Liver (tissue), 9 donors: Measurements from ENCODE around the gene RBM20. TPM values are rescaled to one million over a fixed set of nuclear protein-coding genes. Genes with fewer than 3 reads are reported as not detected.

Experiments
- DNase-seq: peaks from one replicate; pipeline ENCODE4 v3.0.0-alpha.2; 2017; ENCODE audit warnings: low spot score
- H3K27ac ChIP-seq, 2 donors: one replicate each; pipeline ENCODE4 v1.7.0; 2013; ENCODE audit warnings: inconsistent platforms in 2 of 2, low read length in 2 of 2, control low read depth in 1 of 2, low read depth in 1 of 2, mild to moderate bottlenecking in 1 of 2
- H3K27me3 ChIP-seq, 4 donors: one replicate each; pipeline versions ENCODE4 v1.6.1 to v1.7.0; 2013; ENCODE audit warnings: low read length in 3 of 4, inconsistent platforms in 1 of 4, mild to moderate bottlenecking in 1 of 4, moderate library complexity in 1 of 4; ENCODE audit not compliant: control insufficient read depth in 4 of 4, insufficient read depth in 4 of 4
- H3K36me3 ChIP-seq, 4 donors: one replicate each; pipeline versions ENCODE4 v1.6.1 to v1.7.0; 2013; ENCODE audit warnings: low read length in 3 of 4, mild to moderate bottlenecking in 3 of 4, low read depth in 1 of 4, moderate library complexity in 1 of 4; ENCODE audit not compliant: control insufficient read depth in 4 of 4, insufficient read depth in 3 of 4
- H3K4me1 ChIP-seq, 4 donors: one replicate each; pipeline versions ENCODE4 v1.6.1 to v1.7.0; 2013; ENCODE audit warnings: low read length in 3 of 4, mild to moderate bottlenecking in 3 of 4, moderate library complexity in 1 of 4; ENCODE audit not compliant: control insufficient read depth in 4 of 4, insufficient read depth in 4 of 4
- H3K4me3 ChIP-seq, 3 donors: one replicate each; pipeline versions ENCODE4 v1.6.1 to v1.7.0; 2013; ENCODE audit warnings: low read length in 3 of 3, control low read depth in 1 of 3, low read depth in 1 of 3, mild to moderate bottlenecking in 1 of 3
- H3K9ac ChIP-seq, 2 donors: one replicate each; pipeline ENCODE4 v1.7.0; 2013; ENCODE audit warnings: low read length in 2 of 2, mild to moderate bottlenecking in 2 of 2, moderate library complexity in 2 of 2, control low read depth in 1 of 2, low read depth in 1 of 2
- H3K9me3 ChIP-seq, 4 donors: one replicate each; pipeline versions ENCODE4 v1.6.1 to v1.7.0; 2013; ENCODE audit warnings: low read length in 3 of 4; ENCODE audit not compliant: control insufficient read depth in 4 of 4
- ATF3 ChIP-seq: IDR thresholded peaks from 2 replicates; pipeline ENCODE4 v1.6.1; 2016; ENCODE audit warnings: antibody characterized with exemption
- CTCF ChIP-seq: fragments of 150-350 bp; IDR thresholded peaks from 2 replicates; pipeline ENCODE4 v1.5.1; 2017; ENCODE audit warnings: improper control_type of control experiment, low read depth, low read length; ENCODE audit not compliant: missing input control
- EGR1 ChIP-seq, 2 donors: IDR thresholded peaks; 2 replicates each; pipeline ENCODE4 v1.6.1; 2016 to 2018; ENCODE audit warnings: antibody characterized with exemption in 2 of 2, low read depth in 2 of 2
- FOXA1 ChIP-seq: IDR thresholded peaks from 2 replicates; pipeline ENCODE4 v1.6.1; 2016; ENCODE audit warnings: antibody characterized with exemption
- FOXA2 ChIP-seq: IDR thresholded peaks from 2 replicates; pipeline ENCODE4 v1.6.1; 2016; ENCODE audit warnings: antibody characterized with exemption
- GABPA ChIP-seq, 2 donors: IDR thresholded peaks in 1 of 2; conservative IDR thresholded peaks in 1 of 2; 2 replicates each; pipeline ENCODE4 v1.6.1; 2016; ENCODE audit warnings: antibody characterized with exemption in 2 of 2, mild to moderate bottlenecking in 1 of 2, moderate library complexity in 1 of 2
- HNF4A ChIP-seq, 2 donors: conservative IDR thresholded peaks; 2 replicates each; pipeline ENCODE4 v1.6.1; 2016; ENCODE audit warnings: antibody characterized with exemption in 2 of 2, mild to moderate bottlenecking in 2 of 2
- HNF4G ChIP-seq: IDR thresholded peaks from 2 replicates; pipeline ENCODE4 v1.6.1; 2016; ENCODE audit warnings: antibody characterized with exemption
- JUND ChIP-seq, 2 donors: IDR thresholded peaks; 2 replicates each; pipeline ENCODE4 v1.6.1; 2016; ENCODE audit warnings: antibody characterized with exemption in 2 of 2
- MAX ChIP-seq: IDR thresholded peaks from 2 replicates; pipeline ENCODE4 v1.6.1; 2016; ENCODE audit warnings: antibody characterized with exemption
- NR2F2 ChIP-seq: IDR thresholded peaks from 2 replicates; pipeline ENCODE4 v1.6.1; 2016; ENCODE audit warnings: antibody characterized with exemption
- RAD21 ChIP-seq, 2 donors: IDR thresholded peaks; 2 replicates each; pipeline ENCODE4 v1.6.1; 2016; ENCODE audit warnings: antibody characterized with exemption in 2 of 2, mild to moderate bottlenecking in 2 of 2
- REST ChIP-seq: IDR thresholded peaks from 2 replicates; pipeline ENCODE4 v1.6.1; 2016; ENCODE audit warnings: antibody characterized with exemption, mild to moderate bottlenecking
- RXRA ChIP-seq, 2 donors: IDR thresholded peaks; 2 replicates each; pipeline ENCODE4 v1.6.1; 2017 to 2018; ENCODE audit warnings: antibody characterized with exemption in 2 of 2, mild to moderate bottlenecking in 1 of 2
- SP1 ChIP-seq: IDR thresholded peaks from 2 replicates; pipeline ENCODE4 v1.6.1; 2018; ENCODE audit warnings: antibody characterized with exemption, mild to moderate bottlenecking
- TAF1 ChIP-seq: conservative IDR thresholded peaks from 2 replicates; pipeline ENCODE4 v1.6.1; 2016; ENCODE audit warnings: antibody characterized with exemption, mild to moderate bottlenecking
- YY1 ChIP-seq: IDR thresholded peaks from 2 replicates; pipeline ENCODE4 v1.6.1; 2016; ENCODE audit warnings: antibody characterized with exemption, mild to moderate bottlenecking
- ZBTB33 ChIP-seq: IDR thresholded peaks from 2 replicates; pipeline ENCODE4 v1.6.1; 2016; ENCODE audit warnings: antibody characterized with exemption
- WGBS: extraction: QIAGEN DNeasy Blood & Tissue Kit; methylation state at CpG from one replicate; pipeline ENCODE4 v1.1.7; 2013; 5-methylcytosine and 5-hydroxymethylcytosine counted together
- polyA plus RNA-seq, 2 donors: library from polyadenylated mRNA; stranded (reverse) in 1 of 2; unstranded in 1 of 2; fragments of 200-250 nt in 1 of 2; fragments of >200 nt in 1 of 2; fragmentation: Nextera tagmentation in 1 of 2; extraction: Ambion mirVana in 1 of 2; gene quantifications; one replicate each; pipeline versions ENCODE4 v1.2.1 to v1.2.3, GENCODE V29; 2013 to 2015
- total RNA-seq, 2 donors: library from RNA; depleted of rRNA; stranded (reverse); fragments of >200 nt; gene quantifications; one replicate each; pipeline ENCODE4 v1.2.3, GENCODE V29; 2014
- donor health status: healthy.
- donor health status: healthy.
- donor health status: healthy.
- donor health status: healthy.
- donor health status: healthy.

RBM20 gene
- total and polyA plus RNA-seq, 4 donors = 0.03 to 0.08 (median 0.05) TPM; not detected in 1

GRCh38 chr10:110764378-110764777 lies 120.2 kb downstream of the RBM20 start:
- Histone ChIP-seq H3K9me3 (no peaks in the 10 kb centered on the region), H3K36me3 (no peaks in the 10 kb centered on the region), H3K4me3 (no peak overlapping the region), H3K27ac (no peak overlapping the region), H3K27me3 (no peaks in the 10 kb centered on the region), H3K9ac (no peak overlapping the region), H3K4me1 (peaks cover 0 to 8% (median 4%) of the 10 kb centered on the region in 4 donors)
- no peak for DNase-seq
- WGBS = 92% methylated on average over 12 of the region's 12 CpGs
- no peak for TF ChIP-seq NR2F2
- TF ChIP-seq ATF3 = no peak
- no peak for TF ChIP-seq EGR1 (IDR thresholded peaks at IDR 0.05; ENCODE audit: low read depth in 2 of 2)
- no peak for TF ChIP-seq TAF1
- no peak for TF ChIP-seq HNF4A (conservative IDR thresholded peaks at IDR 0.05)
- TF ChIP-seq FOXA2 = no peak
- no peak for TF ChIP-seq FOXA1
- TF ChIP-seq RXRA (IDR thresholded peaks at IDR 0.05) = no peak
- TF ChIP-seq REST = no peak
- TF ChIP-seq GABPA (IDR thresholded peaks at IDR 0.05 in 1 of 2, conservative IDR thresholded peaks at IDR 0.05 in 1 of 2) = no peak
- no peak for TF ChIP-seq JUND (IDR thresholded peaks at IDR 0.05)
- no peak for TF ChIP-seq RAD21 (IDR thresholded peaks at IDR 0.05)
- no peak for TF ChIP-seq HNF4G
- no peak for TF ChIP-seq YY1
- TF ChIP-seq MAX = no peak
- TF ChIP-seq ZBTB33 = no peak
- TF ChIP-seq SP1 = no peak
- no peak for TF ChIP-seq CTCF
